H1 (cell line): ENCODE data around the gene BSN. TPM values are rescaled to one million over a fixed set of nuclear protein-coding genes. Genes with fewer than 3 reads are reported as not detected.

Experiments
- CTCF ChIA-PET: fragments of 300-600 bp; sonication (Branson Sonifier 250); formaldehyde crosslinking; loops from one replicate; lab custom pipeline; 2021; ENCODE audit not compliant: partially characterized antibody; lab: Charles Lee
- POLR2A ChIA-PET: fragments of 300-600 bp; sonication (Branson Sonifier 250); formaldehyde crosslinking; loops from one replicate; lab custom pipeline; 2021; ENCODE audit warnings: inconsistent platforms; ENCODE audit not compliant: partially characterized antibody; lab: Charles Lee
- DNase-seq, 2 experiments: peaks; one replicate each; pipeline versions ENCODE4 v3.0.0 to v3.0.0-alpha.2; 2010 to 2022; ENCODE audit warnings: low spot score in 2 of 2, low read depth in 1 of 2, mixed read lengths in 1 of 2
- FAIRE-seq: peaks from 2 replicates; lab custom pipeline; 2011; peaks lifted over from hg19 to GRCh38; lab: Jason Lieb, UNC
- H2AFZ ChIP-seq: 2 replicates; pipeline ENCODE4 v1.8.1; 2012; ENCODE audit warnings: low read length, inconsistent platforms
- H2AK5ac ChIP-seq: 2 replicates; pipeline ENCODE4 v1.6.1; 2013; ENCODE audit warnings: low read depth, low read length
- H2BK120ac ChIP-seq: replicated peaks from 2 replicates; pipeline ENCODE3; 2013; ENCODE audit warnings: low read depth, low read length, inconsistent platforms
- H2BK12ac ChIP-seq: 2 replicates; pipeline ENCODE4 v1.6.1; 2013; ENCODE audit warnings: low read depth, low read length
- H2BK15ac ChIP-seq: 2 replicates; pipeline ENCODE4 v1.6.1; 2013; ENCODE audit warnings: low read length
- H2BK20ac ChIP-seq: 2 replicates; pipeline ENCODE4 v1.6.1; 2013; ENCODE audit warnings: low read length
- H2BK5ac ChIP-seq: 2 replicates; pipeline ENCODE4 v1.6.1; 2013; ENCODE audit warnings: low read depth, low read length
- H3K14ac ChIP-seq: 2 replicates; pipeline ENCODE4 v1.6.1; 2013; ENCODE audit warnings: inconsistent platforms; ENCODE audit not compliant: insufficient read length
- H3K18ac ChIP-seq: 2 replicates; pipeline ENCODE4 v1.6.1; 2013; ENCODE audit warnings: low read length; ENCODE audit errors: extremely low read depth
- H3K23ac ChIP-seq: 2 replicates; pipeline ENCODE4 v1.6.1; 2013; ENCODE audit warnings: inconsistent platforms; ENCODE audit not compliant: insufficient read length
- H3K23me2 ChIP-seq: 2 replicates; pipeline ENCODE4 v1.6.1; 2013; ENCODE audit warnings: low read depth, low read length
- H3K27ac ChIP-seq: 2 replicates; pipeline ENCODE4 v1.6.1; 2011; ENCODE audit warnings: low read depth, low read length, inconsistent platforms
- H3K27me3 ChIP-seq, 4 experiments: replicated peaks in 1 of 4; 1 replicate in 1 of 4; 2 replicates in 3 of 4; pipeline versions ENCODE4 v1.6.1 to v1.8.1; 2011 to 2013; ENCODE audit warnings: low read length in 3 of 4, mild to moderate bottlenecking in 3 of 4, inconsistent platforms in 2 of 4, mixed read lengths in 2 of 4, moderate library complexity in 1 of 4; ENCODE audit not compliant: control insufficient read depth in 3 of 4, insufficient read depth in 3 of 4; ENCODE audit errors: extremely low read depth in 1 of 4
- H3K36me3 ChIP-seq, 4 experiments: 2 replicates each; pipeline versions ENCODE4 v1.6.1 to v1.8.1; 2011 to 2013; ENCODE audit warnings: mild to moderate bottlenecking in 4 of 4, low read length in 3 of 4, moderate library complexity in 2 of 4, control low read depth in 1 of 4, inconsistent platforms in 1 of 4; ENCODE audit not compliant: insufficient read depth in 4 of 4, control insufficient read depth in 2 of 4
- H3K4ac ChIP-seq: replicated peaks from 2 replicates; pipeline ENCODE3; 2013; ENCODE audit warnings: low read length, low read depth, mixed read lengths, inconsistent platforms; ENCODE audit not compliant: insufficient read length
- H3K4me1 ChIP-seq, 4 experiments: replicated peaks in 1 of 4; 1 replicate in 1 of 4; 2 replicates in 3 of 4; pipeline versions ENCODE4 v1.6.1 to v1.8.1; 2011 to 2013; ENCODE audit warnings: low read length in 3 of 4, inconsistent platforms in 2 of 4, mixed read lengths in 1 of 4; ENCODE audit not compliant: insufficient read depth in 4 of 4, control insufficient read depth in 3 of 4
- H3K4me2 ChIP-seq, 2 experiments: 2 replicates each; pipeline versions ENCODE4 v1.6.1 to v1.8.1; 2011 to 2013; ENCODE audit warnings: low read depth in 2 of 2, low read length in 2 of 2, control low read depth in 1 of 2, inconsistent platforms in 1 of 2, mild to moderate bottlenecking in 1 of 2; ENCODE audit not compliant: insufficient read depth in 1 of 2
- H3K4me3 ChIP-seq, 4 experiments: fragments of 200-600, 300-600 bp in 1 of 4; sonication (generic), shearing (Covaris generic), sonication (Bioruptor Twin) in 1 of 4; 2 replicates each; pipeline versions ENCODE4 v1.5.1 to v1.8.1; 2011 to 2016; ENCODE audit warnings: low read length in 4 of 4, low read depth in 3 of 4, control low read depth in 2 of 4, inconsistent platforms in 2 of 4, mild to moderate bottlenecking in 2 of 4, mixed read lengths in 1 of 4, moderate library complexity in 1 of 4; ENCODE audit not compliant: insufficient read depth in 2 of 4; ENCODE audit errors: extremely low read depth in 1 of 4
- H3K56ac ChIP-seq: replicated peaks from 2 replicates; pipeline ENCODE3; 2013; ENCODE audit warnings: low read depth, mild to moderate bottlenecking, mixed read lengths, low read length, inconsistent platforms; ENCODE audit not compliant: insufficient read length
- H3K79me1 ChIP-seq: 2 replicates; pipeline ENCODE4 v1.6.1; 2013; ENCODE audit warnings: low read depth, low read length, control low read depth
- H3K79me2 ChIP-seq, 2 experiments: 2 replicates each; pipeline versions ENCODE4 v1.6.1 to v1.8.1; 2012 to 2013; ENCODE audit warnings: low read length in 2 of 2, mild to moderate bottlenecking in 2 of 2, inconsistent platforms in 1 of 2; ENCODE audit not compliant: insufficient read depth in 2 of 2, control insufficient read depth in 1 of 2
- H3K9ac ChIP-seq, 4 experiments: replicated peaks in 1 of 4; 1 replicate in 1 of 4; 2 replicates in 3 of 4; pipeline versions ENCODE4 v1.6.1 to v1.8.1; 2011 to 2013; ENCODE audit warnings: low read depth in 3 of 4, low read length in 3 of 4, control low read depth in 2 of 4, mild to moderate bottlenecking in 2 of 4, moderate library complexity in 2 of 4, inconsistent platforms in 1 of 4; ENCODE audit errors: extremely low read depth in 1 of 4
- H3K9me3 ChIP-seq, 2 experiments: 2 replicates each; pipeline versions ENCODE4 v1.6.1 to v1.8.1; 2012 to 2013; ENCODE audit warnings: mild to moderate bottlenecking in 2 of 2, moderate library complexity in 2 of 2, control low read depth in 1 of 2, inconsistent platforms in 1 of 2, low read depth in 1 of 2, low read length in 1 of 2, mixed read lengths in 1 of 2; ENCODE audit not compliant: insufficient read depth in 2 of 2
- H4K20me1 ChIP-seq, 2 experiments: replicated peaks in 1 of 2; 2 replicates each; pipeline versions ENCODE3 to v1.8.1; 2011 to 2013; ENCODE audit warnings: inconsistent platforms in 2 of 2, low read length in 2 of 2, mild to moderate bottlenecking in 1 of 2; ENCODE audit not compliant: insufficient read depth in 2 of 2, control insufficient read depth in 1 of 2
- H4K5ac ChIP-seq: 2 replicates; pipeline ENCODE4 v1.6.1; 2013; ENCODE audit warnings: low read length, low read depth, mixed read lengths, inconsistent platforms; ENCODE audit not compliant: insufficient read length
- H4K8ac ChIP-seq: 2 replicates; pipeline ENCODE4 v1.8.0; 2013; ENCODE audit warnings: mild to moderate bottlenecking, moderate library complexity, low read length, inconsistent platforms; ENCODE audit not compliant: insufficient read depth; ENCODE audit errors: extremely low read depth
- H4K91ac ChIP-seq: replicated peaks from 2 replicates; pipeline ENCODE3; 2013; ENCODE audit warnings: low read length, mixed read lengths, inconsistent platforms; ENCODE audit not compliant: insufficient read length
- JUND ChIP-seq: IDR thresholded peaks from 2 replicates; pipeline ENCODE4 v1.6.1; 2011; ENCODE audit warnings: mild to moderate bottlenecking, improper control_type of control experiment, low read length
- RBBP5 ChIP-seq: IDR thresholded peaks from 2 replicates; pipeline ENCODE4 v1.7.1; 2012; ENCODE audit warnings: low read depth, mild to moderate bottlenecking, inconsistent platforms, low read length, moderate library complexity, borderline replicate concordance
- RNF2 ChIP-seq: fragments of 200-900, 300-1000 bp; sonication (generic); IDR thresholded peaks from 2 replicates; pipeline ENCODE4 v1.7.1; 2016; ENCODE audit warnings: borderline replicate concordance, low read depth, mild to moderate bottlenecking, antibody characterized with exemption, low read length; ENCODE audit not compliant: poor library complexity, severe bottlenecking; ENCODE audit errors: missing control alignments
- SP4 ChIP-seq: IDR thresholded peaks from 2 replicates; pipeline ENCODE4 v1.6.1; 2012; ENCODE audit warnings: low read length, inconsistent platforms
- WGBS, 2 experiments: shearing (Covaris generic) in 1 of 2; methylation state at CpG; one replicate each; pipeline versions ENCODE4 v1.1.6 to v1.1.7; 2013 to 2015; ENCODE audit warnings: low lambda C conversion rate in 2 of 2, mixed read lengths in 2 of 2, inconsistent platforms in 1 of 2, low coverage in 1 of 2, missing lambda C conversion rate in 1 of 2; ENCODE audit not compliant: insufficient replicate concordance in 2 of 2, insufficient coverage in 1 of 2, insufficient read length in 1 of 2; ENCODE audit errors: extremely low coverage in 1 of 2, missing lambda C conversion rate in 1 of 2; 5-methylcytosine and 5-hydroxymethylcytosine counted together
- polyA plus RNA-seq, 7 experiments: library from polyadenylated mRNA; depleted of rRNA in 3 of 7; stranded (reverse) in 5 of 7; unstranded in 2 of 7; fragments of >200 nt in 5 of 7; fragments of 200-250 nt in 2 of 7; gene quantifications; 1 replicate in 5 of 7; 2 replicates in 1 of 7; 4 replicates in 1 of 7; pipeline versions ENCODE4 v1.2.1 to v1.2.3, GENCODE V29; 2011 to 2013; ENCODE audit warnings: missing spikeins in 2 of 7, mixed read lengths in 2 of 7
- total RNA-seq: library from RNA; stranded (reverse); fragmentation: NEBNext Ultra II Directional; extraction: Animal tissue kit (Norgen Biotek cat#: 25700); gene quantifications from 2 replicates; pipeline ENCODE4 v1.2.1, GENCODE V29; 2021

The BSN gene
- total and polyA plus RNA-seq, 2 of the 8 experiments (the other 6 are each of a cell fraction or from before 2014, with no cell fraction given), result 0.60 to 3.0 TPM

- H3K36me3 ChIP-seq, result peaks cover 42 to 69% (median 65%) of the 10 kb centered on the region in 4 experiments
- FAIRE-seq (no peak), DNase-seq (no peak)
- H2BK15ac ChIP-seq, result no peak overlapping the region
- 91% methylated on average over 4 of the region's 4 CpGs; no CpG with 5 or more reads in 1 of the 2 experiments for WGBS, 2 experiments
- no peak overlapping the region for H2AFZ ChIP-seq
- H3K18ac ChIP-seq, result no peak overlapping the region
- no peak overlapping the region for H3K14ac ChIP-seq
- H3K56ac ChIP-seq, result no peak overlapping the region
- H2BK5ac ChIP-seq, result no peak overlapping the region
- no peak overlapping the region for H2AK5ac ChIP-seq
- CTCF ChIA-PET, result interaction anchor here (0.6 to 2.3 kb wide), 5 partner anchors 9 to 208 kb away, joined by 3 to 6 read pairs (median 5); no protein-coding TSS in a partner anchor
- H3K27me3 ChIP-seq, result peaks cover 0 to 3% (median 3%) of the 10 kb centered on the region in 4 experiments; a peak in 2 of 7 replicates
- no peak overlapping the region for H2BK12ac ChIP-seq
- no peak overlapping the region for H3K23ac ChIP-seq
- no peaks in the 10 kb centered on the region for H3K79me1 ChIP-seq
- peaks cover 0 to 21% of the 10 kb centered on the region in 2 experiments for H4K20me1 ChIP-seq
- POLR2A ChIA-PET, result interaction anchor here (1.1 kb wide), 1 partner anchor 59 kb away, joined by 3 read pairs; no protein-coding TSS in a partner anchor
- no peak overlapping the region for H3K9ac ChIP-seq
- no peak overlapping the region for H3K4me3 ChIP-seq
- H3K9me3 ChIP-seq, result no peaks in the 10 kb centered on the region
- no peak overlapping the region for H2BK20ac ChIP-seq
- H4K5ac ChIP-seq, result no peak overlapping the region
- no peak overlapping the region for H4K91ac ChIP-seq
- no peak overlapping the region; the same call in 1 of the 2 replicates for H4K8ac ChIP-seq
- no peak overlapping the region for H3K4me2 ChIP-seq
- peaks cover 2% of the 10 kb centered on the region; the same call in 1 of the 2 replicates for H3K23me2 ChIP-seq
- no peaks in the 10 kb centered on the region for H3K79me2 ChIP-seq
- H3K27ac ChIP-seq, result no peak overlapping the region
- H2BK120ac ChIP-seq, result no peak overlapping the region
- no peaks in the 10 kb centered on the region for H3K4me1 ChIP-seq
- no peak overlapping the region for H3K4ac ChIP-seq
- TF ChIP-seq RNF2, result no peak
- TF ChIP-seq SP4, result no peak
- no peak for TF ChIP-seq RBBP5
- TF ChIP-seq JUND, result no peak
Observed at GRCh38 chr3:49681543-49681942, 127.3 kb downstream of the BSN start.
